Sigmoid colon (tissue), 7 donors: ENCODE measurements around the gene PREX1. TPM values are rescaled to one million over a fixed set of nuclear protein-coding genes. Genes with fewer than 3 reads are reported as not detected.
A peak's percentile ranks its signal among the peaks of the same experiment; 100 is the strongest.

Source experiments
- DNase-seq: peaks from one replicate; pipeline ENCODE4 v3.0.0-alpha.2; 2019
- H3K27ac ChIP-seq, 4 donors: fragments of 200-600 bp; sonication (generic); one replicate each; pipeline ENCODE4 v1.5.1; 2016 to 2019; ENCODE audit warnings: mild to moderate bottlenecking in 1 of 4
- H3K27me3 ChIP-seq, 3 donors: fragments of 200-600 bp; sonication (generic); one replicate each; pipeline ENCODE4 v1.5.1; 2019; ENCODE audit warnings: mild to moderate bottlenecking in 1 of 3
- H3K36me3 ChIP-seq, 4 donors: fragments of 200-600 bp; sonication (generic); one replicate each; pipeline ENCODE4 v1.5.1; 2016 to 2019
- H3K4me1 ChIP-seq, 4 donors: fragments of 200-600 bp; sonication (generic); one replicate each; pipeline ENCODE4 v1.5.1; 2017 to 2019
- H3K4me3 ChIP-seq, 4 donors: fragments of 200-600 bp; sonication (generic); one replicate each; pipeline ENCODE4 v1.5.1; 2017 to 2019; ENCODE audit warnings: mild to moderate bottlenecking in 2 of 4, moderate library complexity in 1 of 4
- H3K9me3 ChIP-seq, 4 donors: fragments of 200-600 bp in 3 of 4; sonication (generic) in 3 of 4; one replicate each; pipeline versions ENCODE4 v1.5.1 to v1.6.1; 2013 to 2019
- EP300 ChIP-seq, 4 donors: sonication (generic); formaldehyde crosslinking; IDR thresholded peaks; one replicate each; pipeline ENCODE4 v1.6.1; 2017; ENCODE audit warnings: antibody characterized with exemption in 4 of 4
- POLR2A ChIP-seq, 2 donors: fragments of 450-650 bp; IDR thresholded peaks; one replicate each; pipeline ENCODE4 v1.6.1; 2016; ENCODE audit warnings: antibody characterized with exemption in 2 of 2, mild to moderate bottlenecking in 2 of 2, moderate library complexity in 2 of 2
- POLR2AphosphoS5 ChIP-seq, 4 donors: sonication (generic); formaldehyde crosslinking; IDR thresholded peaks; one replicate each; pipeline ENCODE4 v1.6.1; 2017; ENCODE audit warnings: antibody characterized with exemption in 4 of 4
- WGBS, 2 donors: extraction: QIAGEN DNeasy Blood & Tissue Kit; methylation state at CpG; one replicate each; pipeline ENCODE4 v1.1.7; 2013; 5-methylcytosine and 5-hydroxymethylcytosine counted together
- intact Hi-C: fragments of 100-400 bp; cut with DNase I; formaldehyde crosslinking; loops from one replicate; pipeline ENCODE4 v1.15.1; 2023
- polyA plus RNA-seq, 3 donors: library from polyadenylated mRNA; stranded (reverse); fragments of 200-250 nt; gene quantifications; one replicate each; pipeline ENCODE4 v1.2.3, GENCODE V29; 2013
- total RNA-seq, 4 donors: library from RNA; depleted of rRNA; stranded (reverse); fragments of >200 nt; gene quantifications; one replicate each; pipeline ENCODE4 v1.1.0, GENCODE V29; 2016
- TF ChIP-seq, protein P1 (sequence below), 4 experiments: fragments of 450-650 bp in 3 of 4; fragments of 200-600 bp in 1 of 4; IDR thresholded peaks; one replicate each; pipeline ENCODE4 v1.5.1; 2016 to 2019; ENCODE audit warnings: antibody characterized with exemption in 4 of 4, mild to moderate bottlenecking in 3 of 4, moderate library complexity in 2 of 4
- donor health status: healthy with polysubstance abuse.
- donor health status: Bipolar disorder and iron deficiency.
- donor health status: healthy.

PREX1 gene
- total and polyA plus RNA-seq, 7 donors, result 5.4 to 22.9 (median 15.5) TPM

DNA sequence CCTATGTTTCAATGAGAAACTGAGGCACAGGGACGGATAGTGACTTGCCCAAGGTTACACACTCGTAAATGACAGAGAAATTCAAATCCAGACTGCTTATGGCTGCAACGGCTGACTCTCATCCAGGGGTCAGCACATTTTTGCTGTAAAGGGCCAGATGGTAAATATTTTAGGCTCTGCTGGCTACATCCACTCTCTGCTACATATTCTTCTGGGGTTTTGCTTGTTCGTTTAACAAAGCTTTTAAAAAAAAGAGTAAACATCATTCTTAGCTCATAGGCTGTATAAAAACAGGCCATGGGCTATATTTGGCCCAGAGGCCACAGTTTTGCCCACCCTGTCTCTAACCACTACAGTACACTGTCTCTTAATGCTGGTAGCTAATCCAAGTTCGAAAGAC lies 103.4 kb downstream of the PREX1 start:
- peaks cover 0 to 24% (median 14%) of the 10 kb centered on the region in 4 donors for H3K4me1 ChIP-seq
- peak overlapping the region; percentile 60 to 68 (median 64) for H3K27ac ChIP-seq
- DNase-seq, result no peak
- no peaks in the 10 kb centered on the region for H3K27me3 ChIP-seq
- 76% methylated on average over 5 of the region's 5 CpGs for WGBS, 2 donors
- H3K9me3 ChIP-seq, result peaks cover 0 to 1% (median 0%) of the 10 kb centered on the region in 4 donors
- intact Hi-C loops, result loop anchor here (10.0 kb wide), 1 partner anchor 100 kb away; the partner anchor contains the start of gene PREX1
- H3K4me3 ChIP-seq, result no peak overlapping the region
- TF ChIP-seq, protein P1, sequence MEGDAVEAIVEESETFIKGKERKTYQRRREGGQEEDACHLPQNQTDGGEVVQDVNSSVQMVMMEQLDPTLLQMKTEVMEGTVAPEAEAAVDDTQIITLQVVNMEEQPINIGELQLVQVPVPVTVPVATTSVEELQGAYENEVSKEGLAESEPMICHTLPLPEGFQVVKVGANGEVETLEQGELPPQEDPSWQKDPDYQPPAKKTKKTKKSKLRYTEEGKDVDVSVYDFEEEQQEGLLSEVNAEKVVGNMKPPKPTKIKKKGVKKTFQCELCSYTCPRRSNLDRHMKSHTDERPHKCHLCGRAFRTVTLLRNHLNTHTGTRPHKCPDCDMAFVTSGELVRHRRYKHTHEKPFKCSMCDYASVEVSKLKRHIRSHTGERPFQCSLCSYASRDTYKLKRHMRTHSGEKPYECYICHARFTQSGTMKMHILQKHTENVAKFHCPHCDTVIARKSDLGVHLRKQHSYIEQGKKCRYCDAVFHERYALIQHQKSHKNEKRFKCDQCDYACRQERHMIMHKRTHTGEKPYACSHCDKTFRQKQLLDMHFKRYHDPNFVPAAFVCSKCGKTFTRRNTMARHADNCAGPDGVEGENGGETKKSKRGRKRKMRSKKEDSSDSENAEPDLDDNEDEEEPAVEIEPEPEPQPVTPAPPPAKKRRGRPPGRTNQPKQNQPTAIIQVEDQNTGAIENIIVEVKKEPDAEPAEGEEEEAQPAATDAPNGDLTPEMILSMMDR (IDR thresholded peaks at IDR 0.05), result no peak
- no peaks in the 10 kb centered on the region for H3K36me3 ChIP-seq

DNA sequence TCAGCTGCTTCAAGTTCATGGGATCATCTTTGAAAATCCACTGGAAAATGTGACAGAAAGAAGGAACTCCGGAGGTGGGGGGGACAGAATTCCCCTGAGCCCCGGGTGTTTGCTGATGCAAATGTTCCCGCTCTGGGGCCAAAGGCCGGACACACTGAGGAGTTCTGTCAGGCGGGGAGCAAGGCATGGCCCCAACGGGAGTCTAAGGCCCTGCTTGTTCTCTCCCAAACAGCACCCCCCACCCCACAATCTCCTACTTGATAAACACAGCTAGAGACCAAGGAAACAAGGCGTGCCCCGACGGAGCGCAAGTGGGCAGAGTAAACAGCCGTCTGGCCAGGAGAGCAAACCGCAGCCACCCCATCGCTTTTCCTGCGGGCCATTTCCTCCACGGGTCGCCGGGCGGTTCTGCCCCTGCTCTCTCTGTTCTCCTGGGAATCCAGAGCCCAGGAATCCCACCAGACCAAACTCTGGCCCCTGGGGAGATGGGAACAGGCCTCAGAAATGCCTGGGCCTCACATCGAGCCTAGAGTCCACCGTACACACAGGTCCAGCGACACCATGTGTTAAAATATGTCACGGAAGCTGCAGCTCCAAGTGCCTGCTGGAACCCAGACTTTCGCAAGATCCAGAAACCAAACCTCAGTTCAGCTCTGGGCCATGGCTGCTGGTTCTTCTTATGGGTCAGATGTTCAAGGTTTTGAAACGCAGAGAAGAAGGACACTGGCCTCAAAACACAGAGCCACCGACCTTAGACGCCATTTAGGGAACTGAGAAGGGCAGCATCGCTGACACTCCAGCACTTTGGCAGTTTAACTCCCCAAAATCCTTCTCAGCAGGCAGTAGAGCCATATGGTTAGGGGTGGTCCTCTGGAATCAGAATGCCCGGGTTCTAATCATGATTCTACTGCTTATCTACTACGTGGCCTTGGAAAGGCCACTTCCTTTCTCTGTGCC lies 104.2 kb downstream of the PREX1 start:
- Histone ChIP-seq H3K27me3 (no peaks in the 10 kb centered on the region), H3K36me3 (no peaks in the 10 kb centered on the region), H3K4me3 (no peak overlapping the region), H3K9me3 (peaks cover 0 to 3% (median 0%) of the 10 kb centered on the region in 4 donors), H3K4me1 (peaks cover 0 to 24% (median 14%) of the 10 kb centered on the region in 4 donors), H3K27ac (peak overlapping the region; percentile 60 to 68 (median 64))
- WGBS, 2 donors, result 34 to 61% methylated on average over 29 of the region's 29 CpGs
- intact Hi-C loops, result loop anchor here (10.0 kb wide), 1 partner anchor 101 kb away; the partner anchor contains the start of gene PREX1
- DNase-seq, result peak; percentile 78
- TF ChIP-seq, protein P1 (IDR thresholded peaks at IDR 0.05), result no peak
- TF ChIP-seq EP300 (IDR thresholded peaks at IDR 0.05) (no peak), POLR2A (IDR thresholded peaks at IDR 0.05) (no peak), POLR2AphosphoS5 (IDR thresholded peaks at IDR 0.05) (no peak)

DNA sequence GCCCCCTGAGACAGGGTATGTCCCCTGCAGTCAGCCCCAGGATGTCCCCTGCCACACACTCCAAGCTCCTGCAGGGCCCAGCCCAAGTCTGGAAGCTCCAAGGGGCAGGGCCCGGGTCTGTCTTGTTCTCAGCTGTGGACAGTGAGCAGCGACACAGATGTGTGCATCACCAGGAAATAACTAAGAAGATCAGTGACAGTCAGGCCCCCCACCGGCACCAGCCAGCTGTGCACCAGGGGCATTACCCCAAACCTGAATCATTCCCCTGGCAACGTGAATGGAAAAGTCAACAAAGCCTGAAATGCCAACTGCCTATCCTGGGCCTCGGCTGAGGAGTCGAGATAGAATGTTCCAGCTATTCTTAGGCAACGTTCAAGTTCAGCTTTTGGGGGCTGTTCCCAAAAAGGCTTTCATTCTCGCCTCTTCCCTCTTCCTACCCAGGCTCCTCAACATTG lies 105.0 kb downstream of the PREX1 start:
- TF ChIP-seq POLR2AphosphoS5 (IDR thresholded peaks at IDR 0.05) (no peak), POLR2A (IDR thresholded peaks at IDR 0.05) (no peak), EP300 (IDR thresholded peaks at IDR 0.05) (no peak)
- 18 to 39% methylated on average over 8 of the region's 8 CpGs for WGBS, 2 donors
- Histone ChIP-seq H3K4me1 (peaks cover 0 to 24% (median 14%) of the 10 kb centered on the region in 4 donors), H3K36me3 (no peaks in the 10 kb centered on the region), H3K4me3 (no peak overlapping the region), H3K27ac (peak overlapping the region; percentile 60 to 68 (median 64)), H3K9me3 (peaks cover 0 to 3% (median 0%) of the 10 kb centered on the region in 4 donors), H3K27me3 (no peaks in the 10 kb centered on the region)
- intact Hi-C loops, result loop anchor here (10.0 kb wide), 1 partner anchor 102 kb away; the partner anchor contains the start of gene PREX1
- peak; percentile 63 for DNase-seq

GRCh38 chr20:48722002-48722731 lies 105.6 kb downstream of the PREX1 start:
- H3K4me1 ChIP-seq, result peaks cover 0 to 24% (median 14%) of the 10 kb centered on the region in 4 donors
- peaks cover 0 to 3% (median 0%) of the 10 kb centered on the region in 4 donors for H3K9me3 ChIP-seq
- H3K27ac ChIP-seq, result peak overlapping the region; percentile 60 to 68 (median 64)
- no peak for DNase-seq
- WGBS, 2 donors, result 57 to 75% methylated on average over 14 of the region's 14 CpGs
- no peak overlapping the region for H3K4me3 ChIP-seq
- intact Hi-C loops, result loop anchor here (10.0 kb wide), 1 partner anchor 103 kb away; the partner anchor contains the start of gene PREX1
- no peak for TF ChIP-seq EP300 (IDR thresholded peaks at IDR 0.05)
- TF ChIP-seq POLR2AphosphoS5 (IDR thresholded peaks at IDR 0.05), result no peak
- no peak for TF ChIP-seq POLR2A (IDR thresholded peaks at IDR 0.05)
- TF ChIP-seq, protein P1 (IDR thresholded peaks at IDR 0.05), result no peak
- H3K36me3 ChIP-seq, result no peaks in the 10 kb centered on the region
- no peaks in the 10 kb centered on the region for H3K27me3 ChIP-seq
